ENCODE measurements around the gene FRYL.

DNA sequence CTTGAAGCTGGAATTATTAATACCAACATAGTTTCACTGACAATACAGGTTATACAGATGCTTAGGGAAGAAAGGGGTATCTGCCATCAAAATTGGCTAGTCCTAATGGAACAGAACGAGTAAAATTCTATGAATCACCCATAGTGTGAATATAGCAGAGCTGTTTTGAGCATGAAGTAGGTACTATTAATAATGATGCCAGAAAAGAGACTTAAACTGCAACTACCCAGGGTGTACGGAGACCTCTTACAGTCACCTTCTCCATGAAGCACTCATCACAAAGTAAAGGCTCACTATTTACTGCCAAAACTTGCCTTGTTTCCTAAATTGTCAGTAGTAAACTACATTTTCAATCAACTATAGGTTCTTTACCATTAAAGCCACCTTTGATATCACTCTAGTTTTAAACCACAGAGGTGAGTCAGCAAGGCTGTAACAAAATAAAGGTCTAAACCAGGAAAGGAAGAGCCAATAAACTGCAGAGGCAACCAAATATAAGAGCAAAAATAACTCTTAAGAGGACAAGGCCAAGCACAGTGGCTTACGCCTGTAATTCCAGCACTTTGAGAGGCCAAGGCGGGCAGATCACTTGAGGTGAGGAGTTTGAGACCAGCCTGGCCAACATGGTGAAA lies 114.4 kb downstream of the FRYL start:
- TF ChIP-seq EZH2phosphoT487 (IDR thresholded peaks at IDR 0.05; ENCODE audit: borderline replicate concordance, low read length) (no peak), EZH2 (IDR thresholded peaks at IDR 0.05; ENCODE audit: low read length, unreplicated experiment) (no peak)
- TF ChIP-seq, protein P1, sequence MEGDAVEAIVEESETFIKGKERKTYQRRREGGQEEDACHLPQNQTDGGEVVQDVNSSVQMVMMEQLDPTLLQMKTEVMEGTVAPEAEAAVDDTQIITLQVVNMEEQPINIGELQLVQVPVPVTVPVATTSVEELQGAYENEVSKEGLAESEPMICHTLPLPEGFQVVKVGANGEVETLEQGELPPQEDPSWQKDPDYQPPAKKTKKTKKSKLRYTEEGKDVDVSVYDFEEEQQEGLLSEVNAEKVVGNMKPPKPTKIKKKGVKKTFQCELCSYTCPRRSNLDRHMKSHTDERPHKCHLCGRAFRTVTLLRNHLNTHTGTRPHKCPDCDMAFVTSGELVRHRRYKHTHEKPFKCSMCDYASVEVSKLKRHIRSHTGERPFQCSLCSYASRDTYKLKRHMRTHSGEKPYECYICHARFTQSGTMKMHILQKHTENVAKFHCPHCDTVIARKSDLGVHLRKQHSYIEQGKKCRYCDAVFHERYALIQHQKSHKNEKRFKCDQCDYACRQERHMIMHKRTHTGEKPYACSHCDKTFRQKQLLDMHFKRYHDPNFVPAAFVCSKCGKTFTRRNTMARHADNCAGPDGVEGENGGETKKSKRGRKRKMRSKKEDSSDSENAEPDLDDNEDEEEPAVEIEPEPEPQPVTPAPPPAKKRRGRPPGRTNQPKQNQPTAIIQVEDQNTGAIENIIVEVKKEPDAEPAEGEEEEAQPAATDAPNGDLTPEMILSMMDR (conservative IDR thresholded peaks at IDR 0.05; ENCODE audit: low read depth, low read length), result no peak

Data from PC-3 (cell line).